H1 (cell line): Measurements from ENCODE around the gene TRMT10B. TPM values are rescaled to one million over a fixed set of nuclear protein-coding genes. Genes with fewer than 3 reads are reported as not detected.
A peak's percentile ranks its signal among the peaks of the same experiment; 100 is the strongest.

ENCODE experiments used
- CTCF ChIA-PET: fragments of 300-600 bp; sonication (Branson Sonifier 250); formaldehyde crosslinking; loops from one replicate; lab custom pipeline; 2021; ENCODE audit not compliant: partially characterized antibody; lab: Charles Lee
- POLR2A ChIA-PET: fragments of 300-600 bp; sonication (Branson Sonifier 250); formaldehyde crosslinking; loops from one replicate; lab custom pipeline; 2021; ENCODE audit warnings: inconsistent platforms; ENCODE audit not compliant: partially characterized antibody; lab: Charles Lee
- DNase-seq, 2 experiments: peaks; one replicate each; pipeline versions ENCODE4 v3.0.0 to v3.0.0-alpha.2; 2010 to 2022; ENCODE audit warnings: low spot score in 2 of 2, low read depth in 1 of 2, mixed read lengths in 1 of 2
- FAIRE-seq: peaks from 2 replicates; lab custom pipeline; 2011; peaks lifted over from hg19 to GRCh38; lab: Jason Lieb, UNC
- H2AFZ ChIP-seq: 2 replicates; pipeline ENCODE4 v1.8.1; 2012; ENCODE audit warnings: low read length, inconsistent platforms
- H2AK5ac ChIP-seq: 2 replicates; pipeline ENCODE4 v1.6.1; 2013; ENCODE audit warnings: low read depth, low read length
- H2BK120ac ChIP-seq: replicated peaks from 2 replicates; pipeline ENCODE3; 2013; ENCODE audit warnings: low read depth, low read length, inconsistent platforms
- H2BK12ac ChIP-seq: 2 replicates; pipeline ENCODE4 v1.6.1; 2013; ENCODE audit warnings: low read depth, low read length
- H2BK15ac ChIP-seq: 2 replicates; pipeline ENCODE4 v1.6.1; 2013; ENCODE audit warnings: low read length
- H2BK20ac ChIP-seq: 2 replicates; pipeline ENCODE4 v1.6.1; 2013; ENCODE audit warnings: low read length
- H2BK5ac ChIP-seq: 2 replicates; pipeline ENCODE4 v1.6.1; 2013; ENCODE audit warnings: low read depth, low read length
- H3K14ac ChIP-seq: 2 replicates; pipeline ENCODE4 v1.6.1; 2013; ENCODE audit warnings: inconsistent platforms; ENCODE audit not compliant: insufficient read length
- H3K18ac ChIP-seq: 2 replicates; pipeline ENCODE4 v1.6.1; 2013; ENCODE audit warnings: low read length; ENCODE audit errors: extremely low read depth
- H3K23ac ChIP-seq: 2 replicates; pipeline ENCODE4 v1.6.1; 2013; ENCODE audit warnings: inconsistent platforms; ENCODE audit not compliant: insufficient read length
- H3K23me2 ChIP-seq: 2 replicates; pipeline ENCODE4 v1.6.1; 2013; ENCODE audit warnings: low read depth, low read length
- H3K27ac ChIP-seq: 2 replicates; pipeline ENCODE4 v1.6.1; 2011; ENCODE audit warnings: low read depth, low read length, inconsistent platforms
- H3K27me3 ChIP-seq, 4 experiments: replicated peaks in 1 of 4; 1 replicate in 1 of 4; 2 replicates in 3 of 4; pipeline versions ENCODE4 v1.6.1 to v1.8.1; 2011 to 2013; ENCODE audit warnings: low read length in 3 of 4, mild to moderate bottlenecking in 3 of 4, inconsistent platforms in 2 of 4, mixed read lengths in 2 of 4, moderate library complexity in 1 of 4; ENCODE audit not compliant: control insufficient read depth in 3 of 4, insufficient read depth in 3 of 4; ENCODE audit errors: extremely low read depth in 1 of 4
- H3K36me3 ChIP-seq, 4 experiments: 2 replicates each; pipeline versions ENCODE4 v1.6.1 to v1.8.1; 2011 to 2013; ENCODE audit warnings: mild to moderate bottlenecking in 4 of 4, low read length in 3 of 4, moderate library complexity in 2 of 4, control low read depth in 1 of 4, inconsistent platforms in 1 of 4; ENCODE audit not compliant: insufficient read depth in 4 of 4, control insufficient read depth in 2 of 4
- H3K4ac ChIP-seq: replicated peaks from 2 replicates; pipeline ENCODE3; 2013; ENCODE audit warnings: low read length, low read depth, mixed read lengths, inconsistent platforms; ENCODE audit not compliant: insufficient read length
- H3K4me1 ChIP-seq, 4 experiments: replicated peaks in 1 of 4; 1 replicate in 1 of 4; 2 replicates in 3 of 4; pipeline versions ENCODE4 v1.6.1 to v1.8.1; 2011 to 2013; ENCODE audit warnings: low read length in 3 of 4, inconsistent platforms in 2 of 4, mixed read lengths in 1 of 4; ENCODE audit not compliant: insufficient read depth in 4 of 4, control insufficient read depth in 3 of 4
- H3K4me2 ChIP-seq, 2 experiments: 2 replicates each; pipeline versions ENCODE4 v1.6.1 to v1.8.1; 2011 to 2013; ENCODE audit warnings: low read depth in 2 of 2, low read length in 2 of 2, control low read depth in 1 of 2, inconsistent platforms in 1 of 2, mild to moderate bottlenecking in 1 of 2; ENCODE audit not compliant: insufficient read depth in 1 of 2
- H3K4me3 ChIP-seq, 4 experiments: fragments of 200-600, 300-600 bp in 1 of 4; sonication (generic), shearing (Covaris generic), sonication (Bioruptor Twin) in 1 of 4; 2 replicates each; pipeline versions ENCODE4 v1.5.1 to v1.8.1; 2011 to 2016; ENCODE audit warnings: low read length in 4 of 4, low read depth in 3 of 4, control low read depth in 2 of 4, inconsistent platforms in 2 of 4, mild to moderate bottlenecking in 2 of 4, mixed read lengths in 1 of 4, moderate library complexity in 1 of 4; ENCODE audit not compliant: insufficient read depth in 2 of 4; ENCODE audit errors: extremely low read depth in 1 of 4
- H3K56ac ChIP-seq: replicated peaks from 2 replicates; pipeline ENCODE3; 2013; ENCODE audit warnings: low read depth, mild to moderate bottlenecking, mixed read lengths, low read length, inconsistent platforms; ENCODE audit not compliant: insufficient read length
- H3K79me1 ChIP-seq: 2 replicates; pipeline ENCODE4 v1.6.1; 2013; ENCODE audit warnings: low read depth, low read length, control low read depth
- H3K79me2 ChIP-seq, 2 experiments: 2 replicates each; pipeline versions ENCODE4 v1.6.1 to v1.8.1; 2012 to 2013; ENCODE audit warnings: low read length in 2 of 2, mild to moderate bottlenecking in 2 of 2, inconsistent platforms in 1 of 2; ENCODE audit not compliant: insufficient read depth in 2 of 2, control insufficient read depth in 1 of 2
- H3K9ac ChIP-seq, 4 experiments: replicated peaks in 1 of 4; 1 replicate in 1 of 4; 2 replicates in 3 of 4; pipeline versions ENCODE4 v1.6.1 to v1.8.1; 2011 to 2013; ENCODE audit warnings: low read depth in 3 of 4, low read length in 3 of 4, control low read depth in 2 of 4, mild to moderate bottlenecking in 2 of 4, moderate library complexity in 2 of 4, inconsistent platforms in 1 of 4; ENCODE audit errors: extremely low read depth in 1 of 4
- H3K9me3 ChIP-seq, 2 experiments: 2 replicates each; pipeline versions ENCODE4 v1.6.1 to v1.8.1; 2012 to 2013; ENCODE audit warnings: mild to moderate bottlenecking in 2 of 2, moderate library complexity in 2 of 2, control low read depth in 1 of 2, inconsistent platforms in 1 of 2, low read depth in 1 of 2, low read length in 1 of 2, mixed read lengths in 1 of 2; ENCODE audit not compliant: insufficient read depth in 2 of 2
- H4K20me1 ChIP-seq, 2 experiments: replicated peaks in 1 of 2; 2 replicates each; pipeline versions ENCODE3 to v1.8.1; 2011 to 2013; ENCODE audit warnings: inconsistent platforms in 2 of 2, low read length in 2 of 2, mild to moderate bottlenecking in 1 of 2; ENCODE audit not compliant: insufficient read depth in 2 of 2, control insufficient read depth in 1 of 2
- H4K5ac ChIP-seq: 2 replicates; pipeline ENCODE4 v1.6.1; 2013; ENCODE audit warnings: low read length, low read depth, mixed read lengths, inconsistent platforms; ENCODE audit not compliant: insufficient read length
- H4K8ac ChIP-seq: 2 replicates; pipeline ENCODE4 v1.8.0; 2013; ENCODE audit warnings: mild to moderate bottlenecking, moderate library complexity, low read length, inconsistent platforms; ENCODE audit not compliant: insufficient read depth; ENCODE audit errors: extremely low read depth
- H4K91ac ChIP-seq: replicated peaks from 2 replicates; pipeline ENCODE3; 2013; ENCODE audit warnings: low read length, mixed read lengths, inconsistent platforms; ENCODE audit not compliant: insufficient read length
- ATF2 ChIP-seq: IDR thresholded peaks from 2 replicates; pipeline ENCODE4 v1.6.1; 2012; ENCODE audit warnings: low read length, inconsistent platforms
- ATF3 ChIP-seq: IDR thresholded peaks from 2 replicates; pipeline ENCODE4 v1.6.1; 2011; ENCODE audit warnings: low read depth, mild to moderate bottlenecking, low read length; ENCODE audit not compliant: insufficient read depth
- BCL11A ChIP-seq, 2 experiments: IDR thresholded peaks; one replicate each; pipeline ENCODE4 v1.6.1; 2011; ENCODE audit warnings: low read depth in 2 of 2, low read length in 2 of 2, mild to moderate bottlenecking in 2 of 2
- BRCA1 ChIP-seq: IDR thresholded peaks from 2 replicates; pipeline ENCODE4 v1.6.1; 2012; ENCODE audit warnings: low read depth, low read length, improper control_type of control experiment
- CBX8 ChIP-seq: fragments of 300-800, 300-1000 bp; sonication (generic); IDR thresholded peaks from 2 replicates; pipeline ENCODE4 v1.7.1; 2016; ENCODE audit warnings: low read depth, low read length, borderline replicate concordance
- CREB1 ChIP-seq: IDR thresholded peaks from 2 replicates; pipeline ENCODE4 v1.6.1; 2012; ENCODE audit warnings: inconsistent platforms
- EGR1 ChIP-seq: IDR thresholded peaks from 2 replicates; pipeline ENCODE4 v1.6.1; 2011; ENCODE audit warnings: low read depth, low read length, borderline replicate concordance
- GABPA ChIP-seq: IDR thresholded peaks from 2 replicates; pipeline ENCODE4 v1.6.1; 2011; ENCODE audit warnings: mild to moderate bottlenecking, low read length, moderate library complexity, borderline replicate concordance; ENCODE audit not compliant: insufficient read depth
- NANOG ChIP-seq: IDR thresholded peaks from 2 replicates; pipeline ENCODE4 v1.6.1; 2011; ENCODE audit warnings: low read length, low read depth, mild to moderate bottlenecking, inconsistent platforms; ENCODE audit not compliant: insufficient read depth, poor library complexity, severe bottlenecking
- POLR2A ChIP-seq, 2 experiments: IDR thresholded peaks; 1 replicate in 1 of 2; 2 replicates in 1 of 2; pipeline ENCODE4 v1.6.1; 2011; ENCODE audit warnings: low read depth in 2 of 2, low read length in 2 of 2, mild to moderate bottlenecking in 2 of 2; ENCODE audit errors: control extremely low read depth in 1 of 2
- WGBS, 2 experiments: shearing (Covaris generic) in 1 of 2; methylation state at CpG; one replicate each; pipeline versions ENCODE4 v1.1.6 to v1.1.7; 2013 to 2015; ENCODE audit warnings: low lambda C conversion rate in 2 of 2, mixed read lengths in 2 of 2, inconsistent platforms in 1 of 2, low coverage in 1 of 2, missing lambda C conversion rate in 1 of 2; ENCODE audit not compliant: insufficient replicate concordance in 2 of 2, insufficient coverage in 1 of 2, insufficient read length in 1 of 2; ENCODE audit errors: extremely low coverage in 1 of 2, missing lambda C conversion rate in 1 of 2; 5-methylcytosine and 5-hydroxymethylcytosine counted together
- polyA plus RNA-seq, 7 experiments: library from polyadenylated mRNA; depleted of rRNA in 3 of 7; stranded (reverse) in 5 of 7; unstranded in 2 of 7; fragments of >200 nt in 5 of 7; fragments of 200-250 nt in 2 of 7; gene quantifications; 1 replicate in 5 of 7; 2 replicates in 1 of 7; 4 replicates in 1 of 7; pipeline versions ENCODE4 v1.2.1 to v1.2.3, GENCODE V29; 2011 to 2013; ENCODE audit warnings: missing spikeins in 2 of 7, mixed read lengths in 2 of 7
- total RNA-seq: library from RNA; stranded (reverse); fragmentation: NEBNext Ultra II Directional; extraction: Animal tissue kit (Norgen Biotek cat#: 25700); gene quantifications from 2 replicates; pipeline ENCODE4 v1.2.1, GENCODE V29; 2021

TRMT10B gene
- total and polyA plus RNA-seq, 2 of the 8 experiments (the other 6 are each of a cell fraction or from before 2014, with no cell fraction given), result 2.4 to 4.5 TPM

GRCh38 chr9:37801959-37802711 lies 48.5 kb downstream of the TRMT10B start:
- no peak overlapping the region for H2BK15ac ChIP-seq
- peak overlapping the region in 2 of 4 experiments; percentile 62 to 81; a peak in 3 of 7 replicates for H3K9ac ChIP-seq
- FAIRE-seq, result no peak
- H4K8ac ChIP-seq, result no peak overlapping the region
- 68 to 100% methylated on average over 1 to 10 of the region's 10 CpGs for WGBS, 2 experiments
- TF ChIP-seq BCL11A (IDR thresholded peaks at IDR 0.05; ENCODE audit: low read depth in 2 of 2, low read length in 2 of 2) (no peak), GABPA (no peak), EGR1 (no peak), NANOG (no peak), ATF3 (no peak), CREB1 (no peak), BRCA1 (no peak), CBX8 (no peak), POLR2A (IDR thresholded peaks at IDR 0.05; ENCODE audit: control extremely low read depth in 1 of 2, low read depth in 2 of 2, low read length in 2 of 2) (no peak), ATF2 (no peak)
- peaks cover 2 to 11% (median 5%) of the 10 kb centered on the region in 4 experiments; a peak in 6 of 7 replicates for H3K4me1 ChIP-seq
- no peak overlapping the region for H3K23ac ChIP-seq
- H3K14ac ChIP-seq, result no peak overlapping the region
- peaks cover 6% of the 10 kb centered on the region; the same call in 1 of the 2 replicates for H3K23me2 ChIP-seq
- H2BK120ac ChIP-seq, result no peak overlapping the region
- no peak overlapping the region for H2BK5ac ChIP-seq
- H2AK5ac ChIP-seq, result no peak overlapping the region
- H3K9me3 ChIP-seq, result no peaks in the 10 kb centered on the region
- CTCF ChIA-PET, result interaction anchor here (0.6 to 2.0 kb wide), 2 partner anchors 18 to 27 kb away, joined by 3 to 10 read pairs; partner anchors contain the start of gene EXOSC3
- H3K27me3 ChIP-seq, result no peaks in the 10 kb centered on the region
- H4K91ac ChIP-seq, result no peak overlapping the region
- H2BK12ac ChIP-seq, result no peak overlapping the region
- no peaks in the 10 kb centered on the region for H3K36me3 ChIP-seq
- no peak overlapping the region for H3K4ac ChIP-seq
- peak overlapping the region; percentile 70 to 97 (median 83) for H3K4me3 ChIP-seq
- POLR2A ChIA-PET, result interaction anchor here (0.9 to 2.2 kb wide), 5 partner anchors 9 to 33 kb away, joined by 4 to 20 read pairs (median 4); partner anchors contain the start of gene EXOSC3
- peaks cover 4 to 8% of the 10 kb centered on the region in 2 experiments for H4K20me1 ChIP-seq
- H3K79me2 ChIP-seq, result peaks cover 0 to 24% of the 10 kb centered on the region in 2 experiments; a peak in 2 of 4 replicates
- H4K5ac ChIP-seq, result no peak overlapping the region
- no peak for DNase-seq
- no peak overlapping the region for H3K27ac ChIP-seq
- H3K18ac ChIP-seq, result no peak overlapping the region
- H2BK20ac ChIP-seq, result no peak overlapping the region
- peaks cover 2% of the 10 kb centered on the region; the same call in 1 of the 2 replicates for H3K79me1 ChIP-seq
- H2AFZ ChIP-seq, result no peak overlapping the region
- H3K4me2 ChIP-seq, result peak overlapping the region; percentile 90 to 95
- no peak overlapping the region for H3K56ac ChIP-seq
